Prostate gland (tissue), 2 donors: ENCODE data around the gene TMEM100. TPM values are rescaled to one million over a fixed set of nuclear protein-coding genes. Genes with fewer than 3 reads are reported as not detected.

Experiments used
- DNase-seq: peaks from one replicate; pipeline ENCODE4 v3.0.0-alpha.2; 2019; ENCODE audit warnings: low spot score
- H3K27ac ChIP-seq, 2 donors: fragments of 200-600 bp; sonication (generic); 2 replicates each; pipeline ENCODE4 v1.5.1; 2017 to 2019
- H3K27me3 ChIP-seq: fragments of 200-600 bp; sonication (generic); replicated peaks from 2 replicates; pipeline ENCODE4 v1.5.1; 2019; ENCODE audit not compliant: insufficient read depth
- H3K36me3 ChIP-seq, 2 donors: fragments of 200-600 bp; sonication (generic); 1 replicate in 1 of 2; 2 replicates in 1 of 2; pipeline versions ENCODE4 v1.5.1 to v1.8.1; 2017 to 2019
- H3K4me1 ChIP-seq: fragments of 200-600 bp; sonication (generic); replicated peaks from 2 replicates; pipeline ENCODE4 v1.5.1; 2019
- H3K4me3 ChIP-seq, 2 donors: fragments of 200-600 bp; sonication (generic); 2 replicates each; pipeline ENCODE4 v1.5.1; 2017 to 2019
- H3K9me3 ChIP-seq: fragments of 200-600 bp; sonication (generic); 2 replicates; pipeline ENCODE4 v1.5.1; 2017
- POLR2A ChIP-seq: fragments of 450-650 bp; IDR thresholded peaks from one replicate; pipeline ENCODE4 v1.6.1; 2016; ENCODE audit warnings: antibody characterized with exemption, mild to moderate bottlenecking
- POLR2AphosphoS5 ChIP-seq: sonication (generic); formaldehyde crosslinking; IDR thresholded peaks from one replicate; pipeline ENCODE4 v1.6.1; 2017; ENCODE audit warnings: antibody characterized with exemption
- WGBS: methylation state at CpG from one replicate; pipeline ENCODE4 v1.1.5; 2018; 5-methylcytosine and 5-hydroxymethylcytosine counted together
- intact Hi-C: fragments of 100-400 bp; cut with DNase I; formaldehyde crosslinking; loops from one replicate; pipeline ENCODE4 v1.14.2; 2022
- total RNA-seq, 2 donors: library from RNA; depleted of rRNA; stranded (reverse); fragments of >200 nt; gene quantifications; one replicate each; pipeline ENCODE4 v1.1.0, GENCODE V29; 2016
- TF ChIP-seq, protein P1 (sequence below), 4 experiments: fragments of 200-600 bp in 2 of 4; fragments of 450-650 bp in 2 of 4; sonication (generic) in 2 of 4; IDR thresholded peaks; 1 replicate in 3 of 4; 2 replicates in 1 of 4; pipeline ENCODE4 v1.5.1; 2016 to 2019; ENCODE audit warnings: antibody characterized with exemption in 4 of 4, mild to moderate bottlenecking in 2 of 4, moderate library complexity in 2 of 4

Gene TMEM100
- total RNA-seq, 2 donors from 2014 or later: 1.2 to 3.2 TPM

DNA sequence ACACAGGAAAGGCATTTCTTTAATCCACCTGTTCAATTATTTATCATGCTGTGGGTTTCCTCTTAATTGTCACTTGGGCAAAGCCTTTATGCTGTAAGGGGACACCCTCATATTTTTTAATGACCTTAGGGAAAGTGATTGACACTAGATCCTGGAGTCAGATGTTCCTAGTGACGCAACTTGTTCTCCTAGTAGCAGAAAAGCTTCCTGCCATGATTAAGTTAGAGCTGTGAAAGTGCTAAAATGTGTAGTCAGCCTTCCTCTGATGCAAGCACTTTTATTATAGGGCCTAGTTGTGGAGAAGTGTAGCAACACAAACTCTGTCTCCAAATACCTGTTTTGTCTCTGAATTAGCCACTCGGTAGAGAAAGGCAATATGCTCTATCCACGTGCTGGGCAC, 12.3 kb downstream of the TMEM100 start:
- intact Hi-C loops: no loop called here
- Histone ChIP-seq H3K4me3 (no peak overlapping the region), H3K27ac (no peak overlapping the region), H3K9me3 (no peaks in the 10 kb centered on the region), H3K27me3 (no peaks in the 10 kb centered on the region), H3K4me1 (no peaks in the 10 kb centered on the region), H3K36me3 (no peaks in the 10 kb centered on the region)
- no peak for TF ChIP-seq POLR2AphosphoS5
- TF ChIP-seq, protein P1, sequence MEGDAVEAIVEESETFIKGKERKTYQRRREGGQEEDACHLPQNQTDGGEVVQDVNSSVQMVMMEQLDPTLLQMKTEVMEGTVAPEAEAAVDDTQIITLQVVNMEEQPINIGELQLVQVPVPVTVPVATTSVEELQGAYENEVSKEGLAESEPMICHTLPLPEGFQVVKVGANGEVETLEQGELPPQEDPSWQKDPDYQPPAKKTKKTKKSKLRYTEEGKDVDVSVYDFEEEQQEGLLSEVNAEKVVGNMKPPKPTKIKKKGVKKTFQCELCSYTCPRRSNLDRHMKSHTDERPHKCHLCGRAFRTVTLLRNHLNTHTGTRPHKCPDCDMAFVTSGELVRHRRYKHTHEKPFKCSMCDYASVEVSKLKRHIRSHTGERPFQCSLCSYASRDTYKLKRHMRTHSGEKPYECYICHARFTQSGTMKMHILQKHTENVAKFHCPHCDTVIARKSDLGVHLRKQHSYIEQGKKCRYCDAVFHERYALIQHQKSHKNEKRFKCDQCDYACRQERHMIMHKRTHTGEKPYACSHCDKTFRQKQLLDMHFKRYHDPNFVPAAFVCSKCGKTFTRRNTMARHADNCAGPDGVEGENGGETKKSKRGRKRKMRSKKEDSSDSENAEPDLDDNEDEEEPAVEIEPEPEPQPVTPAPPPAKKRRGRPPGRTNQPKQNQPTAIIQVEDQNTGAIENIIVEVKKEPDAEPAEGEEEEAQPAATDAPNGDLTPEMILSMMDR (IDR thresholded peaks at IDR 0.05): no peak
- TF ChIP-seq POLR2A: no peak
- no peak for DNase-seq
- WGBS: 72% methylated on average over 3 of the region's 3 CpGs

DNA sequence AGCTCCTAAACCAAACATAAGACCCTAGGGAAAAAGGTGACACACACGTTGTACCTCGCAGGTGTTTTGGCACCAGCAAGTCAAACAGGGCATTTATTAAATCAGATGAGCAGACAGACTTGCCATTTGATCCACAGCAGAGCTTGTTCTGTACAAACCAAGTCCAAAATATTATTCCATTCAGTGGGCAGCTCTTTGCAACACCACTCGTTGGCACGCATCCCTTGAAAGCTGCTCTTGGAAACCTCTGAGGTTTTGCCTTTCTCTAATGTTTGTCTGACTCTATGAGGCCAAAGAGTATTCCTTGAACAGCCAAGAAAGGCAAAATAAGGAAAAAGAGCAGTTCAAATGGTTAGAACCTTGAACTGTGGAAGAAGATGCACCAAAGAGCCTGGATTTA, 12.7 kb downstream of the TMEM100 start:
- no peaks in the 10 kb centered on the region for H3K4me1 ChIP-seq
- H3K36me3 ChIP-seq: no peaks in the 10 kb centered on the region
- TF ChIP-seq, protein P1 (IDR thresholded peaks at IDR 0.05): no peak
- no peak for TF ChIP-seq POLR2AphosphoS5
- TF ChIP-seq POLR2A: no peak
- DNase-seq: no peak
- no peaks in the 10 kb centered on the region for H3K27me3 ChIP-seq
- no peak overlapping the region for H3K27ac ChIP-seq
- no peak overlapping the region for H3K4me3 ChIP-seq
- 63% methylated on average over 4 of the region's 4 CpGs for WGBS
- no peaks in the 10 kb centered on the region for H3K9me3 ChIP-seq
- intact Hi-C loops: no loop called here

DNA sequence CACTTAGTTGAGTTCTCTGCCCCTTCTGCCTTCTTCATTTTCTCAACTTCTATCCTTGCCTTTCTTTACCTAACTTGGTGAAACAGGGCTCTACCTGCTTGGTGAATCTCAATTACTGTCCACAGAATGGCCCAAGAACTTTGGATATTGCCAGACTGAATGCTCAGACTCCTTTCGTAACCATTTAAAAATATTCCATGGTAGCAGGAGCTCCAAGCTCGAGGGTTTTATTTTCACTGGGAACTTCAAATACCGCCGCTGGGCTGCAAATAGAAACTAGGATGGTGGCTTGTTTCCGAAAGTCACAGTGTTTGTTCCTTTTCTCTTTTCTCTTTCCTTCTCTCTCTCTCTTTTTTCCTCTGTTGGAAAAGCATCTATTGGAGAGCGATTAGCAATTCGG, 13.2 kb downstream of the TMEM100 start:
- WGBS: 90% methylated on average over 7 of the region's 7 CpGs
- intact Hi-C loops: no loop called here
- Histone ChIP-seq H3K9me3 (no peaks in the 10 kb centered on the region), H3K36me3 (no peaks in the 10 kb centered on the region), H3K27ac (no peak overlapping the region), H3K4me1 (no peaks in the 10 kb centered on the region), H3K4me3 (no peak overlapping the region), H3K27me3 (no peaks in the 10 kb centered on the region)
- TF ChIP-seq POLR2AphosphoS5 (no peak), POLR2A (no peak)
- TF ChIP-seq, protein P1 (IDR thresholded peaks at IDR 0.05): no peak
- DNase-seq: no peak

DNA sequence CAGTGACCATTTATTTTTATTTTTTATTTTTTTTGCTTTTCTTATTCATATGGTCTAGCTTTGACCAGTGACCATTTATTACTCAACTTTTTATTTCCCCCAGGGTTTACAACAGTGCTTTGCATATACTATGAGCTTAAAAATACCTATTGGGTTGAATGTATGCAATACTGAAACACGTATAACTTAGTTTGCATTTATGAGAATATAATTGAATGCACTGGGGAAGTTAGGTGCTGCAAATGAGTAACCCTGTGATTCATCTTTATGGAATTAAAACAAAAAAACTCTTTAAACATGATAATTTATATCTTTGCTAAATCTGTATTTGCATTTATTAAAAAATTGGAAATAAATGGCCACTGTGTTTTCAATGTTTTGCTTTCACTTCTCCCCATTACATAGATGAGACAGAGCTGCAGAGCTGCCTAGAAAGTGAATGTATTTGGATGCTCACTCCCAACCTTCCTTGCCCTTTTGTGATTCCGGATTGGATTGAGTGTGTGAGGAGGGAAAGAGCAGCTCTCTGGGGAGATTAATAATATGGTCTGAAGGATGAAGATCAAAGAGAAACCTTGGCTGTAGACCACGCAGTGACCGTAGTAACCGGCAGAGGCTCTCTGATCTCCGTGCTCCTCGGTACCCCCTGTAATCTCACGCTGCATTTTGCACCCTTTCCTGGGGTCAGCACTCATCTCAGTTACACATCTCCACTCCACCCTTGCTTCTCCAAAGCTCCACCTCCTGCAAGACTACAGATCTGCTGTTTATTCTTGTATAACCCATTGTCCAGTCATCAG, 14.3 kb downstream of the TMEM100 start:
- no peak for DNase-seq
- 47% methylated on average over 8 of the region's 8 CpGs for WGBS

More for the DNA sequence above, 14.3 kb downstream of the TMEM100 start:
- H3K4me3 ChIP-seq: no peak overlapping the region
- H3K36me3 ChIP-seq: no peaks in the 10 kb centered on the region
- TF ChIP-seq POLR2A (no peak), POLR2AphosphoS5 (no peak)
- TF ChIP-seq, protein P1 (IDR thresholded peaks at IDR 0.05): no peak
- no peak overlapping the region for H3K27ac ChIP-seq
- H3K27me3 ChIP-seq: no peaks in the 10 kb centered on the region
- intact Hi-C loops: no loop called here
- no peaks in the 10 kb centered on the region for H3K9me3 ChIP-seq
- no peaks in the 10 kb centered on the region for H3K4me1 ChIP-seq
